HEK293 (cell line): ENCODE results near the gene FOXD1.

Experiments used
- CTCF ChIA-PET: fragments of 350-600 bp; formaldehyde crosslinking; extraction: SDS; loops from one replicate; lab custom pipeline; 2021; ENCODE audit warnings: antibody characterized with exemption; lab: Yijun Ruan, JAX
- POLR2A ChIA-PET: fragments of 300-600 bp; formaldehyde crosslinking; extraction: SDS; loops from one replicate; lab custom pipeline; 2020; ENCODE audit warnings: antibody characterized with exemption, inconsistent platforms; lab: Yijun Ruan, JAX
- H3K27ac ChIP-seq: fragments of 200-500 bp; sonication (Bioruptor generic); 2 replicates; pipeline ENCODE4 v1.5.1; 2014; ENCODE audit warnings: low read depth, low read length, control low read depth, inconsistent platforms; ENCODE audit errors: extremely low read depth
- H3K36me3 ChIP-seq, 2 experiments: fragments of 200-500 bp in 1 of 2; sonication (Bioruptor generic) in 1 of 2; 1 replicate in 1 of 2; 2 replicates in 1 of 2; pipeline ENCODE4 v1.5.1; 2014 to 2017; ENCODE audit warnings: inconsistent platforms in 2 of 2, low read length in 2 of 2; ENCODE audit not compliant: control insufficient read depth in 2 of 2, insufficient read depth in 1 of 2
- H3K4me1 ChIP-seq: fragments of 200-500 bp; sonication (Bioruptor generic); 2 replicates; pipeline ENCODE4 v1.5.1; 2014; ENCODE audit warnings: mild to moderate bottlenecking, low read length, inconsistent platforms; ENCODE audit not compliant: control insufficient read depth, insufficient read depth
- H3K4me3 ChIP-seq: 2 replicates; pipeline ENCODE4 v1.5.1; 2011; ENCODE audit warnings: low read depth, mild to moderate bottlenecking, control low read depth, low read length, moderate library complexity
- H3K9me3 ChIP-seq: fragments of 200-500 bp; sonication (Bioruptor generic); 2 replicates; pipeline ENCODE4 v1.5.1; 2014; ENCODE audit warnings: low read depth, low read length, inconsistent platforms; ENCODE audit not compliant: control insufficient read depth, insufficient read depth
- CTCF ChIP-seq: fragments of 450-650 bp; formaldehyde crosslinking; IDR thresholded peaks from 2 replicates; pipeline ENCODE4 v1.5.1; 2016; ENCODE audit warnings: missing biosample characterization, missing genetic modification characterization
- GLIS2 ChIP-seq: fragments of 450-650 bp; formaldehyde crosslinking; IDR thresholded peaks from 2 replicates; pipeline ENCODE4 v1.5.1; 2016; ENCODE audit warnings: missing biosample characterization, missing genetic modification characterization
- KLF1 ChIP-seq: fragments of 450-650 bp; formaldehyde crosslinking; IDR thresholded peaks from 2 replicates; pipeline ENCODE4 v1.5.1; 2016; ENCODE audit warnings: missing biosample characterization, missing genetic modification characterization
- KLF10 ChIP-seq: fragments of 450-650 bp; IDR thresholded peaks from 2 replicates; pipeline ENCODE4 v1.5.1; 2018; ENCODE audit warnings: missing biosample characterization, mild to moderate bottlenecking, missing genetic modification characterization
- KLF17 ChIP-seq: fragments of 450-650 bp; formaldehyde crosslinking; IDR thresholded peaks from 2 replicates; pipeline ENCODE4 v1.5.1; 2016; ENCODE audit warnings: missing biosample characterization, missing genetic modification characterization
- PRDM10 ChIP-seq: fragments of 450-650 bp; formaldehyde crosslinking; IDR thresholded peaks from 2 replicates; pipeline ENCODE4 v1.5.1; 2016; ENCODE audit warnings: missing biosample characterization, missing genetic modification characterization
- SCRT2 ChIP-seq: fragments of 450-650 bp; formaldehyde crosslinking; IDR thresholded peaks from 2 replicates; pipeline ENCODE4 v1.5.1; 2016; ENCODE audit warnings: missing biosample characterization, missing genetic modification characterization
- SP2 ChIP-seq: fragments of 450-650 bp; formaldehyde crosslinking; IDR thresholded peaks from 2 replicates; pipeline ENCODE4 v1.5.1; 2016; ENCODE audit warnings: missing biosample characterization, missing genetic modification characterization
- SP3 ChIP-seq: fragments of 450-650 bp; formaldehyde crosslinking; IDR thresholded peaks from 2 replicates; pipeline ENCODE4 v1.5.1; 2016; ENCODE audit warnings: missing biosample characterization, missing genetic modification characterization
- ZBTB48 ChIP-seq: fragments of 450-650 bp; formaldehyde crosslinking; IDR thresholded peaks from 2 replicates; pipeline ENCODE4 v1.5.1; 2016; ENCODE audit warnings: missing biosample characterization, missing genetic modification characterization
- ZFP69B ChIP-seq: fragments of 450-650 bp; formaldehyde crosslinking; IDR thresholded peaks from 2 replicates; pipeline ENCODE4 v1.5.1; 2016; ENCODE audit warnings: missing biosample characterization, missing genetic modification characterization
- ZNF37A ChIP-seq: fragments of 450-650 bp; IDR thresholded peaks from 2 replicates; pipeline ENCODE4 v1.5.1; 2018; ENCODE audit warnings: missing biosample characterization, missing genetic modification characterization
- ZNF398 ChIP-seq: fragments of 450-650 bp; formaldehyde crosslinking; IDR thresholded peaks from 2 replicates; pipeline ENCODE4 v1.5.1; 2017; ENCODE audit warnings: missing biosample characterization, missing genetic modification characterization
- ZNF433 ChIP-seq: fragments of 450-650 bp; formaldehyde crosslinking; IDR thresholded peaks from 2 replicates; pipeline ENCODE4 v1.5.1; 2016; ENCODE audit warnings: missing biosample characterization, missing genetic modification characterization, low read depth
- ZNF501 ChIP-seq: fragments of 450-650 bp; formaldehyde crosslinking; IDR thresholded peaks from 2 replicates; pipeline ENCODE4 v1.5.1; 2016; ENCODE audit warnings: missing biosample characterization, missing genetic modification characterization
- ZNF704 ChIP-seq: fragments of 450-650 bp; formaldehyde crosslinking; IDR thresholded peaks from 2 replicates; pipeline ENCODE4 v1.5.1; 2016; ENCODE audit warnings: missing biosample characterization, missing genetic modification characterization

FOXD1 gene

GRCh38 chr5:73448463-73449136, at the start of gene FOXD1 (continued):
- TF ChIP-seq KLF10 (tag by site-specific recombination) = peak; percentile 65; the same call in 1 of the 2 replicates
- TF ChIP-seq KLF1 (tag by site-specific recombination) = peak; percentile 43; the same call in 1 of the 2 replicates
- TF ChIP-seq ZNF398 (tag by site-specific recombination) = peak; percentile 41
- peak; percentile 79 for TF ChIP-seq ZNF501
- TF ChIP-seq ZBTB48 = peak; percentile 46
- peak; percentile 77 for TF ChIP-seq GLIS2 (tag by site-specific recombination)
- TF ChIP-seq SP2 = peak; percentile 73
- peak; percentile 62; the same call in 1 of the 2 replicates for TF ChIP-seq KLF17 (tag by site-specific recombination)
- peak; percentile 50; the same call in 1 of the 2 replicates for TF ChIP-seq SP3 (tag by site-specific recombination)
- TF ChIP-seq ZNF704 (tag by site-specific recombination) = no peak
- peak; percentile 21; the same call in 1 of the 2 replicates for TF ChIP-seq ZFP69B (tag by site-specific recombination)
- TF ChIP-seq SCRT2 (tag by site-specific recombination) = peak; percentile 58; the same call in 1 of the 2 replicates
- TF ChIP-seq PRDM10 = peak; percentile 85

GRCh38 chr5:73497497-73498056, 49.0 kb upstream of the FOXD1 start:
- Histone ChIP-seq H3K4me1 (peaks cover 8% of the 10 kb centered on the region), H3K36me3 (peaks cover 27 to 35% of the 10 kb centered on the region in 2 experiments)
- TF ChIP-seq ZNF37A (0 out of 2 replicates have a peak, but pooled peaks have one; percentile 4), ZNF433 (tag by site-specific recombination) (no peak), CTCF (0 out of 2 replicates have a peak, but pooled peaks have one; percentile 7)
- TF ChIP-seq, all 188 proteins: peak for 2
- POLR2A ChIA-PET = interaction anchor here (0.9 to 2.9 kb wide), 7 partner anchors 10 to 281 kb away, joined by 3 to 16 read pairs (median 4); partner anchors contain the start of gene FOXD1
- CTCF ChIA-PET = interaction anchor here (0.5 to 2.3 kb wide), 15 partner anchors 10 to 1188 kb away, joined by 3 to 7 read pairs (median 4); partner anchors contain the start of gene FOXD1
- peak overlapping the region; percentile 100 for H3K4me3 ChIP-seq
- H3K27ac ChIP-seq = peak overlapping the region; percentile 82
- H3K9me3 ChIP-seq = no peaks in the 10 kb centered on the region
